Neural progenitor cell (in vitro differentiated cells): Measurements from ENCODE around the gene CDC25B. TPM values are rescaled to one million over a fixed set of nuclear protein-coding genes. Genes with fewer than 3 reads are reported as not detected.
"Not testable (repeated sequence)": the region's sequence is repeated elsewhere in the genome, so short reads cannot be mapped to it uniquely, and the experiment has no call there.

Experiments used
- DNase-seq: peaks from one replicate; pipeline ENCODE4 v3.0.0-alpha.2; 2016; ENCODE audit warnings: low spot score
- H2AFZ ChIP-seq: fragments of 200-600 bp; sonication (generic); replicated peaks from 2 replicates; pipeline ENCODE4 v1.6.1; 2016; ENCODE audit warnings: antibody characterized with exemption
- H3F3A ChIP-seq: fragments of 200-600 bp; sonication (generic); 2 replicates; pipeline ENCODE4 v1.6.1; 2016; ENCODE audit warnings: antibody characterized with exemption, low read depth
- H3K27ac ChIP-seq: fragments of 200-600 bp; sonication (generic); 2 replicates; pipeline ENCODE4 v1.5.1; 2016; ENCODE audit warnings: mild to moderate bottlenecking
- H3K27me3 ChIP-seq: fragments of 200-600 bp; sonication (generic); 2 replicates; pipeline ENCODE4 v1.6.1; 2016; ENCODE audit warnings: mild to moderate bottlenecking, moderate library complexity
- H3K36me3 ChIP-seq: fragments of 200-600 bp; sonication (generic); 2 replicates; pipeline ENCODE4 v1.5.1; 2016
- H3K4me1 ChIP-seq: fragments of 200-600 bp; sonication (generic); 2 replicates; pipeline ENCODE4 v1.6.1; 2016; ENCODE audit warnings: mixed run types
- H3K4me2 ChIP-seq: fragments of 200-600 bp; sonication (generic); 2 replicates; pipeline ENCODE4 v1.6.1; 2016
- H3K4me3 ChIP-seq: fragments of 200-600 bp; sonication (generic); 2 replicates; pipeline ENCODE4 v1.5.1; 2016
- H3K79me2 ChIP-seq: fragments of 200-600 bp; sonication (generic); 2 replicates; pipeline ENCODE4 v1.6.1; 2016; ENCODE audit warnings: low read depth
- H3K9ac ChIP-seq: fragments of 200-600 bp; sonication (generic); 2 replicates; pipeline ENCODE4 v1.6.1; 2016
- H3K9me3 ChIP-seq: fragments of 200-600 bp; sonication (generic); 2 replicates; pipeline ENCODE4 v1.5.1; 2016; ENCODE audit warnings: low read depth
- H4K20me1 ChIP-seq: fragments of 200-600 bp; sonication (generic); 2 replicates; pipeline ENCODE4 v1.6.1; 2016; ENCODE audit warnings: low read depth
- H3K27ac Mint-ChIP-seq: 3 replicates; pipeline ENCODE4 v1.8.0; 2021; ENCODE audit warnings: mixed read lengths
- H3K27me3 Mint-ChIP-seq: 2 replicates; pipeline ENCODE4 v1.8.0; 2022; ENCODE audit warnings: low read depth, mild to moderate bottlenecking, inconsistent platforms, moderate library complexity, mixed read lengths; ENCODE audit not compliant: insufficient read depth
- H3K36me3 Mint-ChIP-seq: 3 replicates; pipeline ENCODE4 v1.8.0; 2021; ENCODE audit warnings: mixed read lengths
- H3K4me1 Mint-ChIP-seq: 3 replicates; pipeline ENCODE4 v1.8.0; 2021; ENCODE audit warnings: mixed read lengths
- H3K4me3 Mint-ChIP-seq: 3 replicates; pipeline ENCODE4 v1.8.0; 2021; ENCODE audit warnings: mild to moderate bottlenecking, moderate library complexity, mixed read lengths
- H3K9me3 Mint-ChIP-seq: 3 replicates; pipeline ENCODE4 v1.8.0; 2020; ENCODE audit warnings: mixed read lengths
- EZH2 ChIP-seq: fragments of 200-600 bp; sonication (generic); IDR thresholded peaks from 2 replicates; pipeline ENCODE4 v1.6.1; 2017; ENCODE audit warnings: antibody characterized with exemption, mild to moderate bottlenecking, moderate library complexity
- EZH2phosphoT487 ChIP-seq: fragments of 200-600 bp; sonication (generic); IDR thresholded peaks from 2 replicates; pipeline ENCODE4 v1.6.1; 2017; ENCODE audit warnings: antibody characterized with exemption
- total RNA-seq: library from RNA; depleted of rRNA; stranded (reverse); fragments of >200 nt; gene quantifications from 2 replicates; pipeline ENCODE4 v1.2.3, GENCODE V29; 2015; ENCODE audit warnings: low replicate concordance
- TF ChIP-seq, protein P1 (sequence below): fragments of 200-600 bp; sonication (generic); IDR thresholded peaks from 2 replicates; pipeline ENCODE4 v1.5.1; 2017; ENCODE audit warnings: antibody characterized with exemption, mild to moderate bottlenecking

CDC25B gene
- total RNA-seq, 1 donor from 2014 or later = 9.3 TPM

DNA sequence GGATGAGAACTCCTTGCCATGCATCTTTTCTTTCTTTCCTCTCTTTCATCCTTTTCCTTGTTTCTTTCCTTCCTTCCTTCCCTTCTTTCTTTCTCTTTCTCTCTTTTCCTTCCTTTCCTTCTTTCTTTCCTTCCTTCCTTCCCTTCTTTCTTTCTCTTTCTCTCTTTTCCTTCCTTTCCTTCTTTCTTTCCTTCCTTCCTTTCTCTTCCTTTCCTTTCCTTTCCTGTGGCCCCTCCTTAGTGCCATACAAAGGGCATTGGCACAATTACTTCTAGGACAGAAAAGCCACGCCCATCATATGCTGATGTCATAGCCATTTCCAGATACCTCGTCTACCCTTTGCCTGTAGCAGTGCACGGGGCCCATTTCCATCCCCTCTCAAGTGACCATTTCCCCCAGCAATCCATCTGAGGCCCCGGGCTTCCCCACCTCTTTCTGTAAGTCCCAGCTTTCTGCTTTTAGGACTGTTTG lies 7.4 kb upstream of the CDC25B start:
- H3K27me3 Mint-ChIP-seq = peaks cover 7% of the 10 kb centered on the region
- Histone ChIP-seq H4K20me1 (peaks cover 22% of the 10 kb centered on the region), H3K9ac (no peak overlapping the region), H2AFZ (no peak overlapping the region), H3K9me3 (no peaks in the 10 kb centered on the region), H3K27me3 (peaks cover 48% of the 10 kb centered on the region), H3K4me1 (peaks cover 3% of the 10 kb centered on the region), H3K79me2 (peaks cover 21% of the 10 kb centered on the region), H3K4me2 (no peak overlapping the region), H3F3A (peaks cover 3% of the 10 kb centered on the region), H3K4me3 (no peak overlapping the region), H3K36me3 (no peaks in the 10 kb centered on the region), H3K27ac (no peak overlapping the region)
- H3K9me3 Mint-ChIP-seq = no peaks in the 10 kb centered on the region
- no peak overlapping the region for H3K27ac Mint-ChIP-seq
- DNase-seq = peak; percentile 1
- peaks cover 6% of the 10 kb centered on the region for H3K4me1 Mint-ChIP-seq
- no peak for TF ChIP-seq EZH2
- TF ChIP-seq EZH2phosphoT487 = no peak
- H3K4me3 Mint-ChIP-seq = no peak overlapping the region
- peaks cover 6% of the 10 kb centered on the region for H3K36me3 Mint-ChIP-seq

DNA sequence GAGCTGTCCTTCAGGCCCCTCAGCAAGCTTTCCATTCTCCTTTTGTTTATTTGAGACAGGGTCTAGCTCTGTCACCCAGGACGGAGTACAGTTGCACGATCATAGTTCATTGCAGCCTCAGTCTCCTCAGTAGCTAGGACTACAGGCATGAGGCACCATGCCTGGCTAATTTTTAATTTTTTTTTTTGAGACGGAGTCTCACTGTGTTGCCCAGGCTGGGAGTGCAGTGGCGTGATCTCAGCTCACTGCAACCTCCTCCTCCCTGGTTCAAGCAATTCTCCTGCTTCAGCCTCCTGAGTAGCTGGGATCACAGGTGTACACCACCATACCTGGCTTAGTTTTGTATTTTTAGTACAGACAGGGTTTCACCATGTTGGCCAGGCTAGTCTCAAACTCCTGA lies 6.9 kb upstream of the CDC25B start:
- not testable (repeated sequence) for DNase-seq, H2AFZ ChIP-seq, H3K27ac ChIP-seq, H3F3A ChIP-seq, H3K4me2 ChIP-seq, H3K4me1 Mint-ChIP-seq, H3K36me3 Mint-ChIP-seq, H3K9ac ChIP-seq, H3K4me3 ChIP-seq, H3K9me3 ChIP-seq, H3K27ac Mint-ChIP-seq, H3K4me3 Mint-ChIP-seq, H3K4me1 ChIP-seq, H3K36me3 ChIP-seq, H3K9me3 Mint-ChIP-seq, H3K27me3 Mint-ChIP-seq
- peaks cover 18% of the 10 kb centered on the region for H4K20me1 ChIP-seq
- H3K79me2 ChIP-seq = peaks cover 20% of the 10 kb centered on the region
- H3K27me3 ChIP-seq = peaks cover 48% of the 10 kb centered on the region

DNA sequence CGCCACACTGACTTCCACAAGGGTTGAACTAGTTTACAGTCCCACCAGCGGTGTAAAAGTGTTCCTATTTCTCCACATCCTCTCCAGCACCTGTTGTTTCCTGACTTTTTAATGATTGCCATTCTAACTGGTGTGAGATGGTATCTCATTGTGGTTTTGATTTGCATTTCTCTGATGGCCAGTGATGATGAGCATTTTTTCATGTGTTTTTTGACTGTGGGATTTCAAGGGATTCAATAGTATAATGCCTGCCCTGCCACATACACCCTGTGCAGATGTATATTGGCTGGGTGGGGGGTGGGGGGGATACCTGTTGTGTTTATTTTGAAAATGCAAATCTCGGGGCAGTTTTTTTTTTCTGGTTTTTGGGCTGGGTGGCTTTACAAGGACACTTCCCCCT lies 1.9 kb upstream of the CDC25B start:
- peak overlapping the region; percentile 15 for H3K4me3 Mint-ChIP-seq
- H3K4me2 ChIP-seq, H3K36me3 Mint-ChIP-seq: not testable (repeated sequence)

DNA sequence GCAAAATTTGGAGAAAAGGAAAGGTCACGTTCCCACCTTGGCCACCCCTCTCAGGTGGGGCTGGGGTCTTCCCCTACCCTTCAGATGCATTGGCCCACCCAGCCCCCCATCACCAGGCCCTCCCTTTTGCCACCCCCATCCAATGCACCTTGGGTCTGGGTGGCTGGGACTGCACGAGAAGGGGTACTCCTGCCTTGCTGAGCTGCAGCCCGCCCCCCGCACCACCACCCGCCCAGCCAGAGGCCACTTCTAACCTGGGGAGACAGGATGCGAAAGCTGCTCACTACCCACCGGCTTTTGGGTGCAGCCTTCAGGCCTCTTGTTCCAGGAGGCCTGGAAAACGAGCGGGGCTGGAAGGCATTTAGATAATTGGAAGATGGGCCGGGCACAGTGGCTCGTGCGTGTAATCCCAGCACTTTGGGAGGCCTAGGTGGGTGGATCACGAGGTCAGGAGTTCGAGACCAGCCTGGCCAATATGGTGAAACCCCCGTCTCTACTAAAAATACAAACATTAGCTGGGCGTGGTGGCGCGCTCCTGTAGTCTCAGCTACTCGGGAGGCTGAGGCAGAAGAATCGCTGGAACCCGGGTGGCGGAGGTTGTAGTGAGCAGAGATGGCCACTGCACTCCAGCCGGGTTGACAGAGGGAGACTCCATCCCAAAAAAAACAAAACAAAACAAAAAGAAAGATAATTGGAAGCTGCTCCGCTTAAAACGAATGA lies 1.2 kb upstream of the CDC25B start:
- Histone ChIP-seq H3F3A (peaks cover 23% of the 10 kb centered on the region), H3K79me2 (no peaks in the 10 kb centered on the region), H3K9me3 (no peaks in the 10 kb centered on the region), H3K4me2 (no peak overlapping the region), H3K36me3 (no peaks in the 10 kb centered on the region), H4K20me1 (peaks cover 4% of the 10 kb centered on the region), H3K27me3 (peaks cover 32% of the 10 kb centered on the region), H2AFZ (no peak overlapping the region), H3K4me3 (no peak overlapping the region), H3K4me1 (peaks cover 20% of the 10 kb centered on the region), H3K27ac (no peak overlapping the region), H3K9ac (no peak overlapping the region)
- Mint-ChIP-seq H3K27ac (no peak overlapping the region), H3K4me1 (peaks cover 36% of the 10 kb centered on the region), H3K27me3 (peaks cover 15% of the 10 kb centered on the region), H3K4me3 (peak overlapping the region; percentile 86), H3K9me3 (no peaks in the 10 kb centered on the region), H3K36me3 (peaks cover 7% of the 10 kb centered on the region)
- TF ChIP-seq EZH2phosphoT487 (no peak), EZH2 (no peak)
- TF ChIP-seq, protein P1, sequence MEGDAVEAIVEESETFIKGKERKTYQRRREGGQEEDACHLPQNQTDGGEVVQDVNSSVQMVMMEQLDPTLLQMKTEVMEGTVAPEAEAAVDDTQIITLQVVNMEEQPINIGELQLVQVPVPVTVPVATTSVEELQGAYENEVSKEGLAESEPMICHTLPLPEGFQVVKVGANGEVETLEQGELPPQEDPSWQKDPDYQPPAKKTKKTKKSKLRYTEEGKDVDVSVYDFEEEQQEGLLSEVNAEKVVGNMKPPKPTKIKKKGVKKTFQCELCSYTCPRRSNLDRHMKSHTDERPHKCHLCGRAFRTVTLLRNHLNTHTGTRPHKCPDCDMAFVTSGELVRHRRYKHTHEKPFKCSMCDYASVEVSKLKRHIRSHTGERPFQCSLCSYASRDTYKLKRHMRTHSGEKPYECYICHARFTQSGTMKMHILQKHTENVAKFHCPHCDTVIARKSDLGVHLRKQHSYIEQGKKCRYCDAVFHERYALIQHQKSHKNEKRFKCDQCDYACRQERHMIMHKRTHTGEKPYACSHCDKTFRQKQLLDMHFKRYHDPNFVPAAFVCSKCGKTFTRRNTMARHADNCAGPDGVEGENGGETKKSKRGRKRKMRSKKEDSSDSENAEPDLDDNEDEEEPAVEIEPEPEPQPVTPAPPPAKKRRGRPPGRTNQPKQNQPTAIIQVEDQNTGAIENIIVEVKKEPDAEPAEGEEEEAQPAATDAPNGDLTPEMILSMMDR = no peak
- DNase-seq = peak; percentile 0

More for the DNA sequence above, 1.9 kb upstream of the CDC25B start:
- not testable (repeated sequence) for H3K27ac Mint-ChIP-seq, H3K79me2 ChIP-seq, H2AFZ ChIP-seq, H3K9me3 ChIP-seq, H3K9ac ChIP-seq, DNase-seq, H3K36me3 ChIP-seq, H3K27ac ChIP-seq, H3K4me3 ChIP-seq, H3K9me3 Mint-ChIP-seq, H4K20me1 ChIP-seq
- H3K4me1 ChIP-seq = peaks cover 13% of the 10 kb centered on the region
- H3K4me1 Mint-ChIP-seq = peaks cover 29% of the 10 kb centered on the region
- H3F3A ChIP-seq = peaks cover 17% of the 10 kb centered on the region
- H3K27me3 ChIP-seq = peaks cover 34% of the 10 kb centered on the region
- peaks cover 15% of the 10 kb centered on the region for H3K27me3 Mint-ChIP-seq
